Stimulated activated CD4-positive, alpha-beta T cell treated with anti-CD3 and anti-CD28 coated beads, Interleukin-1b, Interleukin-23, amount 100 ng/mL, for 24 hours (primary cell): ENCODE data around the gene TMEM63C.

ENCODE experiments used
- DNase-seq, 4 experiments: peaks; one replicate each; pipeline ENCODE4 v3.0.0-alpha.2; 2020; ENCODE audit warnings: low read depth in 4 of 4, low spot score in 1 of 4

The TMEM63C gene

DNA sequence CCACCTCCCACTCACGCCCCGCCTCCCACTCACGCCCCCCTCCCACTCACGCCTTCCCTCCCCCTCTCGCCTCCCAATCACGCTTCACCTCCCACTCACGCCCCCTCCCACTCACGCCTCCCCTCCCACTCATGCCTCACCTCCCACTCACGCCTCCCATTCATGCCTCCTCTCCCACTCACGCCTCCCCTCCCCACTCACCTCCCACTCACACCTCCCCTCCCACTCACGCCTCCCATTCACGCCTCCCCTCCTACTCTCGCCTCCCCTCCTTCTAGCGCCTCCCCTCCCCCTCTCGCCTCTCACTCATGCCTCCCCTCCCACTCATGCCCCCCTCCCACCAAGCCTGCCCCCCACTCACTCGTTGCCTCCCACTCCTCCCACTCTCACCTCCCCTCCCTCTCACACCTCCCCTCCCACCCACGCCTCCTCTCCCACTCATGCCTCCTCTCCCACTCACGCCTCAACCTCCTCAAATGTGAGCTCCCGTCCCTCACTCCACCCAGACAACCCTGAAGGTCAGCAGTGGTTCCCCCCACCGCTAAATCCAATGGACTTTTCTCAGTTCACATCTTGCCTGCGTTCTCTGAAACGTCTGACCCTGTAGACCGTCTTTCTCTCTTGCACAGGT, 39.8 kb downstream of the TMEM63C start:
- DNase-seq: no peak

DNA sequence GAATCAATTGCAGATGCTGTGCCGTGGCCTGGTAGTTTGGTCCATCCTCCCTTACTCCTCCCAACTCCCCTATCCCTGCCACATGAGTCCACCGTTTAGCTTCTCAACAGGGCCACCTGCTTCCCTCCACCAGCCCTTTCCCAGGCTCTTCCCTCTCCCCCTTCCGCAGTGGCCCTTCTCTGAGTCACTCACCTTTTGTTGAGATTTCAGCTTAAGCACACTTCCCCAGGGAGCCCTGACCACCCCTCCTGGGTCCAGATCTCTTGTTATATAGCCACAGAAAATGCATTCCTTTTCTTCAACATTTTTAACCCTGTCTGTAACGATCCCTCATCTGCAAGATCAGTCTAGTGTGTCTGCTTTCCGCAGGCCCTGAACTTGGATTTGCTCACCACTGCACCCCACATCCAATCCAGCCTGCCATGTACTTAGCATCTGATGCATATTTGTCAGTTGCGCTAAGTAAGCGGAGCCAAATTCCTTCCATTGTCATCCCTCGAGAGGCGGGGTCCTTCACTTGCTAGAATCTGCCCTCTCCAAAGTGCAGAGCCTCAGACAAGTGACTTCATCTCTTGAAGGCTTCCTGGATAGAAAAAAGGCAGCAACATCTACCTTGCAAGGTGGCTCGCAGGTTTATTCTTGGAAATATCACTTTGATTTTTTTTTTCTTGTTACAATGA, 41.1 kb downstream of the TMEM63C start:
- DNase-seq: no peak

DNA sequence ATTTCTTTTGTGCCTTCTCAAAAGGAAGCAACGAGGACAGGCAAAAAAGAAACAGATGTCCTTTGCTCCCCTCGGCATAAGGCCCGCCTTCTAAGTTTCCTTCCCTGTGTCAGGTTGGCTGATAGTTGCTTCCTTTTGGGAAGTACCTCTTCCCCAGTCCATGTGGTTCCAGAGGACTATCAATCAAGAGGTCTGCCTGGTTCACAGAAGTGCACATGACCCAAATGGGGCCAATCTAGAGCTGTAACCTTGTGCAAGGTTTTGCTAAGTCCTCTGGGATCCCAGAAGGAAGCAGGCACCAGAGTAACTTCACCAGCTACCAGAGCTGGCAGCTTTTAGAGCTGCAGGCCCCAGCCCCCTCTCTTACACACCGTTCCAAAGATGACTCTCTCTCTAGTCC, 42.6 kb downstream of the TMEM63C start:
- DNase-seq: no peak

DNA sequence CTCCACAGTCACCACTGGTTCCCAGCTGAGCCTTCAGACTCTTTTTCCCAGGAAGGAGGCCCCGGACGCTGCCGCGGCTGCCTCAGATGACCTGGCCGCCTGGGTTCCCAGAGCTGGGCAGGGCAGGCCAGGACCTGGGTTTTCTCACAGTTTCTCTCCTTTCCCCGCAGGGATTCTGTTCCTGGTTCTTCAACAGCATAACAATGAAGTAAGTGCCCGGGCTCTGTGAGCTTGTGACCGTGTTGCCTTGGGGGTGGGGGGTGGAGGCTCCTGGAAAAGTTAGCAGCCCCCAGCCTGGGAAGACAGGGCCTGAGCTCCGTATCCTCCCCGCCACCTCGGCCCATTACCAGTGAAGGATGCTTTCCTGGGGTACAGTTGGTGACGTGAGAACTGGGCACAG, 43.7 kb downstream of the TMEM63C start:
- no peak for DNase-seq

DNA sequence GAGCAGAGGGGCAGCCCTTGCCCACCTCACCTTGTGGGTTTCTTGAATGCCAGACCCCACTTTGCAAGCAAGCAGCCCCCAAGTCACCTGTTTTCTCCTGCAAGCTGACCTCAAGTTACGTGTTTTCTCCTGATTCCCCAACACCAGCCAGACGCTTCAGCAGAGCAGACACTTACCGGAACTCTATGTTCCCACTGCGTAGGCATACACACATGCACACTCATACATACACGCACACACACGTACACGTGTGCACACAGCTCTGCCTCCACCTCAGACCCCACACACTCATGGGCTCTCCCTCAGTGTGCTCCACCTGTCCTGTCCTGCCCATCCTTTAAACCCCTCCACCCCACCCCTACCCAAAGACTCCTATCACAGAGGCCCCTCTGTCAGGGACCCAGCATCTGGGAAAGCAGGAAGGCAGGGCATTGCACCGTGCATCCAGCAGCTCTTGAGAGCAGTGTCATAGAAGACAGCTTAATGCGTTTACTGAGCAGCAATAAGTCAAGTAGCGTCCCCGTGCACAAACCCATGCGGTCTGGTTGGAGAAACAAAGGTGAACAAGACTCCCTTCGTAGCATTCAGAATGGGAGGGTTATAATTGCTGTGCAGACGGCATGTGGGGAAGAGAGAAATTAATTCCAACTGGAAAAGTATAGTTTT, 44.4 kb downstream of the TMEM63C start:
- DNase-seq: no peak

DNA sequence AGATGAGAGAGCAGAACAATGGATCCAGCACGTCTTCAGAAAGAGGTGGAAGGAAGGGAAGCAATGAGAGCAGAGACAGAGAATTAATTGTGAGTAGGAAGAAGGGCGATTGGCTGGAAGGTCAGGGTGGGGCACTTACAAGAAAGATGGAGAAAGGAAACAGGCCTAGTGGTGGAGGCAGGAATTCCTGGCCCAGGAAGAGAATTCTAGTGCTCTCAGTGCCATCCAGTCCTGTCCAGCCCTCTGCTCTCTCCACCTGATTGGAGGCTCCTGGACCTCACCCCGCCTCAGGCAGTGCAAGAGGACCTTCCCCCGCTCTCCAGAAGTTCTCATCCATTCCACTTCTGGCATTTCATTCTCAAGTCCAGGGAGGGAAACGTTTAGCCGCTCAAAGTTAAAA, 46.5 kb downstream of the TMEM63C start:
- no peak for DNase-seq

DNA sequence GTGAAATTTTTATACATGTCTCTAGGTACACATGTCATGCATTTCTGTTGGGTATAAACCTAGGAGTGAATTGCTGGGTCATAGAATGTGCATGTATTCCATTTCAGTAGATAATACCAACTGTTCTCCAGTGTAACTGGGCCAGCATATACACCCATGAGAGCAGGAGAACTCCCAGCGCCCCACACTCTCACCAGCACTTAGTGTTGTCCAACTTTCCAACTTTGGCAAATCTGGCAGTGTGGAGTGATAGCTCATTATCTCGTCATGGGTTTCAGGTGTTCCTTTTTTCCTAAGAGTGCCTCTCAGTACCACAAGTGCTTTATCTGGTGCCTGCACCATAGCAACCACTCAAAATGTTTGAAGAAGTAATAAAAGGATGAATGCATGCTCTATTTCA, 49.3 kb downstream of the TMEM63C start:
- DNase-seq: no peak

DNA sequence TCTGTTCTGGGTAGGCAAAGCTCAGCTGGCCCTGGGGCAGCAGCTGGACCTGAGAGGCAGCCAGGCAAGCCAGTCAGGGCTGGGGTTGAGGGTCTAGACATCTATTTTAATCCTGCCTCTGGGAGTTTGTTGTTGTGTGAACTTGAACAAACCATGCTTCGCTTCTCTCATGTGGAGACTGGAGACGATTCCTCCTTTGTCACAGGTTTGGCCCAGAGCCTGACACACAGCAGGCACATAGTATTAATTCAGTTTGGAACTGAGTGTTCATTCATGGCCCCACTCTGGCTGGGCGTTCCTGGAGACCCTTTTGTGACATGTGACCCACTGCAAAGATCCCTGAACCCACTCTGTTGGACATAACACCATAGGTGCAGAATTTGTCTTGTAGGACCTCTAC, 50.1 kb downstream of the TMEM63C start:
- no peak for DNase-seq

DNA sequence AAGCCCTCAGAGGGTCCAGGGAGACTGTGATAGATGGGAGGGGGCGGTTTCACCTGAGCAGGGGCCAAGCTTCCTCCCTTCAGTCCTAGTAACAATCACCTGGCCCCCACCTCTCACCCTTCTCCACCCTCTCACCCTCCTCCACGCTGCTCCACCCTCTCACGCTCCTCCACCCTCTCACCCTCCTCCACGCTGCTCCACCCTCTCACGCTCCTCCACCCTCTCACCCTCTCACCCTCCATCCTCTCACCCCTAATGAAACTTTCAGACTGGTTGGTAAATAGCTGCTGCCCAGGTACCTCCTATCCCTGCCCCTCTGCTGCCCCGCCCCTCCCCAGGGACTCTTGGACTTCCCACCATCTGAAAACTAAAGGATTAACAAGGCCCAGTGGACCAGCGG, 55.2 kb downstream of the TMEM63C start:
- DNase-seq: no peak

DNA sequence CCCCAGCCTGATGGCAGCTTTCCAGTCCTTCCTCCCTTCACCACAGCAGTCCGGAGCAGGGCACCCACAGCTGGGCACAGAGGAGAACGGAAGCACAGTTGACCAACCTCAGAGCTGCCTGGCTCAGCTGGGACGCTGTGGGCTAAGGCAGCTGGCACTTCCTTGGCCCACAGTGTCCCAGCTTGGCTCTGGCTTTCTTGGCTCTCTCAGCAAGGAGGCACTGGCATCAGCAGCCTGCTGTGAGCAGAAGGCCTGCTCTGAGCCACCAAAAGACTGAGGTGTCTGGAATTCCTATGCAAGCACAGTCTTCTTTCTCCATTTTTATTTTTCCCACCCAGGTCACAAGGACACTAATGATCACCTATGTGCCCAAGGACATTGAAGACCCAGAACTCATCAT, 56.8 kb downstream of the TMEM63C start:
- DNase-seq: no peak

DNA sequence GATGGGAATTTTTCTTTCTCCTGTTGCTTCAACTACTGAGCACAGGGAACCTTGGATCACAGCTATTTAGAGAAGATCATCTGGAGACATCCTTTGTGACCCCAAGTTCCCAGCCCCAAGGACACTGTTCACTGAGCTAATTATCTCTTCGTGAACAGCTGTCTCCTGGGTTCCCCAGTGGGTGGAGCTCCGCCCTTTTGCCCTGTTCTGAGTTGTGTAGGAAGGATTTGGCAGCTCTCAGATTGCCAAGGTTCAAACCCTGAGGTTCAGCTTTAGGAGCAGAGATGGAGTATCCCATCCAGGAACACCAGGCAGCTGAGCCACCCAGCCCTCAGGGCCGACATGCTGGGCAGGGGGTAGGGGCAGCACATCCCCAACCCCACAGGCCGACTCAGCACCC, 57.4 kb downstream of the TMEM63C start:
- no peak for DNase-seq

DNA sequence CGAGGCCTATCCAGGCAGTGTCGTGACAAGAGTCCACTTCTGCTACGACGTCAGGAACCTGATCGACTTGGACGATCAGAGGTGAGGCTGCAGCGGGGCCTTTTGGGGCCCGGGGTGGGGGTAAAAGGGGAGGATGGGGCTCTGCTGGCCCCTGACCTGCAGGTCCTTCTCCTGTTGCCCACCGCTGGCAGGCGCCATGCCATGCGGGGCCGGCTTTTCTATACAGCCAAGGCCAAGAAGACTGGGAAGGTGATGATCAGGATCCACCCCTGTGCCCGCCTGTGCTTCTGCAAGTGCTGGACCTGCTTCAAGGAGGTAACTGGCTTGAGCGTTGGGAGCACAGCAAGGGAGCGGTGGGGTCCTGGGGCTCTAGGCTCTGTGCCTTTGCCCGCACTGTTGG, 57.8 kb downstream of the TMEM63C start:
- DNase-seq: no peak

DNA sequence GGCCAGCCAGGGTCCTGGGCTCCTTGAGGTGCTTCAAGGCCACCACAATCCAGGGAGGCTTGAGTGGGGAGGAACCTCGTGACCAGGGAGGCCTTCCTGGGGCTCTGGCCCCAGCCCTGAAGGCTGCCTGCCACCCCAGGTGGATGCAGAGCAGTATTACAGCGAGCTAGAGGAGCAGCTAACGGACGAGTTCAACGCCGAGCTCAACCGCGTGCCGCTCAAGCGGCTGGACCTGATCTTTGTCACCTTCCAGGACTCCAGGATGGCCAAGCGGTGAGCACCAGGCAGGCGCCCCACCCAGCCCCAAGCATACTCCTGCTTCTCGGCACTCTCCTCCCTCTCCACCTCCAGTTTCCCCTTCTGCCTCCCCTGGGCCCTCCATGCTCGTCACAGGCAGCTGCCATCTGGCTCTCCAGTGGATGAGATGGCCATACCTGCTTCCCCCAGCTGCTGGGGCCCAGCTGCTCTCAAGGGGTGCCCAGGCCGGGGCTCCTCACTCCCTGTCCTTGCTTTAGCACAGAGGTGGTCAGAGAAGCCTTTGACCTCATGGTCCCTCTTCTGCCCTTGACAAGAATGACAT, 58.8 kb downstream of the TMEM63C start:
- DNase-seq: no peak

DNA sequence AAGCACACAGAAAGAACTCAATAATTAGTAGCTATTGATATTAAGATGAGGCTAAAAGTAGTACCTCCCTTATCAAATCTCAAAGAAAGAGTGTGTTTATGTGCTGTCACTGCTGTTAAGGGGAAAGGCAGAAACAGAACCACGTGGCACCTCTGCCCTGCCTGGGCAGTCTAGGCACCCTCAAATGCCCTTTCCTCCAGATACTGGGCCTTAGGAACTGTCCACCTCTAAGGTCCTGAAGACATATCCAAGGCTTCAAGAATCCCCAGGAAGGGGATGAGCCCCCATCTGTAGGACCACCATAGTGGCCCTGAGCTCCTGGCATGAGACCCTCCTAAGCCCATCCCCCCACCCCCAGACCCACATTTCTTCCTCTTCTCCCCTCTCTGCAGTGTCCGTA, 60.4 kb downstream of the TMEM63C start:
- no peak for DNase-seq

DNA sequence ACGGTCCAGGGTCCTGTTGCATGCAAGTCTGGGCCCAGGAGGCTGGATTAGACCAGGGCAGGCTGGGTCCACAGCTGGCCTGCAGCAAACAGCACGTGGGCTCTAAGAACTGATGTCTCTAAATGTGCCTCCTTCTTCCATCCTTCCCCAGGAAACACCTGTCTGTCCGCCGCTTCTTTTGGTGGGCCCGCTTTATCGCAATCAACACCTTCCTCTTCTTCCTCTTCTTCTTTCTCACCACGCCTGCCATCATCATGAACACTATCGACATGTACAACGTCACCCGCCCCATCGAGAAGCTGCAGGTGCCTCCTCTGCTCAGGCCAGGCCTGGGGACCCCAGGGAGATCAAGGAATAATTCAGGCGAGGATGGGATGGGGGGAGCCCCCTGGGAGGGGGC, 61.2 kb downstream of the TMEM63C start:
- no peak for DNase-seq

DNA sequence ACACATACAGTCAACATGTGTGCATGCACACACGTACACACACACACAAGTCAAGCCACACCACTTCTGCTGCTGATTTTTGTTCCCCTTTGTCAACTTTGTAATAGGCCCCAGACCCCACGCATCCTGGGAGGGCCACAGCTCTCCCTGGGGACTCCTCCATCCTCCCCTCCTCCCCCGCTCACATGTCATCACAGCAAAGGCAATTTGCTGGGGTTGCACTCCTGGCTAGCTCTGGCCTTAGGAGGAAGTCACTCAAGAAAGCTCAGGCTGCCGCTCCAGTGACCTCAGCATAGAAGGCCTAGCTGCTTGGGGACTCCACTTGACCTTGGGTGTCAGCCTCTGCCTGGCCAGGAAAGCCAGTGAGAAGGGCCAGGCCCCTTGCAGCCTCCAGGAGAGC, 62.3 kb downstream of the TMEM63C start:
- DNase-seq: no peak

DNA sequence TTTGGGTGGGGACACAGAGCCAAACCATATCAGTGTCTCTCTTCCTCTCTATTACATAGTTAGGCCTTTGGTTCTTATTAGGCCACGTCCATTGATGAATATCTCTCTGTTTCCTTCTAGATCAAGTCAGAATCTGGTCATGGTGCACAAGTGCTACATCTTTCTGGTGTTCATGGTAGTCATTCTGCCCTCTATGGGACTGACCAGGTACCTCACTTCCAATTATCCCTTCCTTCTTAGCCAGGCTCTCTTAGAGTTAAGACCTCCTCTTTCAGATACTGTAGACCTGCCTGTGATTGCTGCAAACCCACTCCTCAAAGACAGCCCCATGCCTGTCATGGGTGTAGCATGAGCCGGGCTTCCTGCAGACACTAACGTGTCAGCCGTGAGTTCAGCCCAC, 64.2 kb downstream of the TMEM63C start:
- DNase-seq: no peak

DNA sequence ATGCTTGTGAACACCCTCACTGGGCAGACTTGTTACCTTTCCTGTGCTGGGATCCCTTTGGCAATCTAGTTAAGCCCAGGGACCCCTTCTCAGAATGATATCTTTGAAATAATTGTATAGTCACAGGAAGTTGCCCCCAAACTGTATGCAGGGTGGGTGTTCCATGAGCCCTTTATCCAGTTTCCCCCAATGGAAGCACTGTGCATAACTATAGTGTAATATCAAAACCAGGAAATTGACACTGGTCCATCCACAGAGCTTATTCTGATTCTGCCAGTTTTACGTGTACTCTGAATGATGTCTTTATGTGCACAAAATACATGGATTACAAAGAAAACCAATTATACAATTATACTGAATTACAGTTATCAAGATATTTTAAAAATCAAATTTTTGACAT, 65.2 kb downstream of the TMEM63C start:
- DNase-seq: no peak

DNA sequence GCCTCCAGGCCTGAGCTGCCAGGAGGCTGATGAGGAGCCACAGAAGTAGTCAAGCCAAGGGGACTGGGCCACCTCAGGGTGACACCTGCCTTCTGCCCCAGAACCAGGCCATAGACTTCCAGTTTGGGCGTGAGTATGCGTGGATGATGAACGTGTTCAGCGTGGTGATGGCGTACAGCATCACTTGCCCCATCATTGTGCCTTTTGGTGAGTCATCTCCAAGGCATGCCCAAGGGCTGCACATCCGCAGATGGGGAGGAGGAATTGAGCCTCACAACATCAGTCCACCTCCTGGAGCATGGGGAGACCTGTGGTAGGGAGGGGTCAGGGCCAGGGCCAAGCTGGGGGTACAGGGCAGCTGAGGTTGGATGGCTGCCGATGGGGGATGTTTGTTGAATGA, 67.1 kb downstream of the TMEM63C start:
- no peak for DNase-seq

DNA sequence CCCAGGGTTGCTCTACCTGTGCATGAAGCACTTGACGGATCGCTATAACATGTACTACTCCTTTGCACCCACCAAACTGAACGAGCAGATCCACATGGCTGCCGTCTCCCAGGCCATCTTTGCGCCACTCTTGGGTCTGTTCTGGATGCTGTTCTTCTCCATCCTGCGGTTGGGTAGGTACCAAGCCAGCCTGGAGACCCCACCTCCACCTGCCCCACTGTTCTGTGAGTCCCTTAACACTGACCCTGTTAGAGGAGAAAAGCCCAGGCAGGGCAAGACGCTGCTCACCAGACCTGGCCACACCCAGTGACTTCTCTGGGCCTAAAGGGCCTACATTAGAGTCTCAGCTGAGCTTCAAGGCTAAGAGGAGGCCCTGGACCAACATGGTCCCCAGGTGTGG, 67.7 kb downstream of the TMEM63C start:
- DNase-seq: no peak

DNA sequence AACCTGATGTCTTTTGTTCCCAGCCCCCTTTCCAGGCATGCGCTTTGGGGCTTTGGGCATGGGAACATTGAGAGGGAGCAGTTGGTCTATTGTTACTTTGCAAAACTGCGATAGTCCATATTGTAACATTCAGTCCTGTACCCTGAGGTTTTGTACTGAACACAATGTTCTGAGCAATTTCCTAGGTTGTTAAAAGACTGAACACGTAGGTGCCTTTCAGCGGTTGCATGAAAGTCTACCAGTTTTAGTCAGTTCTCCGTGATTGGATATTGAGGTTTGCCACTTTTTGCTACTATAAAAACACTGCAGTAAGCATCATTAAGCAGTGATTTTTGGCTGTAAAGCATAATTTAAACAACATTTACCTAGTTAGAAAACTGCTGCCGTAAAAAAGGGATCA, 69.3 kb downstream of the TMEM63C start:
- no peak for DNase-seq

DNA sequence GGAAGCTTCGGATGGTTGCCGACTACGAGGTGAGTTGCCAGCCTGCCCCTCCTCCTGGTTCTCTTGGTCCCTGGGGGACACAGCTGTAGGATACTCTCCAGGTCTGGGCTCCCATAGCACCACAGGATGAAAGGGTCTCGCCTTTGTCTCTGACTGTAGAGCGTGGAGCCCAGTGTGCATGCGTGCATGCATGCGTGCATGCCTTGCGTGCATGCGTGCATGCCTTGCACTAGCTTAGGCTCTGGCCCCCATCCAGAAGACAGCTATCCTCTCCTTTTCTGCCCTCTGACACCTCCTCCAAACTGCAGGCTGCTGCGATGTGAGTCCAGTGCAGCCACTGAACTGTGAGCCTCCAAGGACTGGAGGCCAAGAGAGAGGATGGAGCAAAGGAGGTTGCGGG, 70.3 kb downstream of the TMEM63C start:
- DNase-seq: no peak
